Measurements from ENCODE around the gene SLC35A3.
"Not testable (repeated sequence)": the region's sequence is repeated elsewhere in the genome, so short reads cannot be mapped to it uniquely, and the experiment has no call there.

Gene SLC35A3

GRCh38 chr1:99969729-99970621, at the start of gene SLC35A3:
Gene SLC35A3 (plus strand): TSS chr1:99969996. CDS start chr1:99993555, 23,559 bp downstream.
- peak; percentile 59 for DNase-seq (ENCODE audit: low read depth)

GRCh38 chr1:99934801-99935200, 35.0 kb upstream of the SLC35A3 start:
- DNase-seq (ENCODE audit: low read depth), result no peak

DNA sequence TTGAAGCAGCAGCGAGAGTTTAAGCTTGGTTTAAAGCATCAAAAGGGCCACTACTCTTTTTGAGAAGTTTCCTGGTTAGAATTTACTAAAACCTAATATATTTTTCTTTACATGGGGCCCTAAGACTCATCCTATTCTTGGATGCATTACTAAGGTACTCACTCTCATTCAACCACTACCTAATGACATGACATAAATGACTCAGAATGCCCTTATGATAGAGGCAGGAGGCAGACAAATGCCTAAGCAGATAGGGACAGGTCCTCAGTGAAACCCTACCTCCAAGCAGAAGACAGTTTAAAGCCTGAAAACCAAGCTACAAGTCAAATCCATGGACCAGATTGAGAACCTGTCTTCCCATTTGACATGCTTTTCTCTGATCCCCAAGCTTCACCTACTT, 34.3 kb upstream of the SLC35A3 start:
- DNase-seq (ENCODE audit: low read depth), result no peak

DNA sequence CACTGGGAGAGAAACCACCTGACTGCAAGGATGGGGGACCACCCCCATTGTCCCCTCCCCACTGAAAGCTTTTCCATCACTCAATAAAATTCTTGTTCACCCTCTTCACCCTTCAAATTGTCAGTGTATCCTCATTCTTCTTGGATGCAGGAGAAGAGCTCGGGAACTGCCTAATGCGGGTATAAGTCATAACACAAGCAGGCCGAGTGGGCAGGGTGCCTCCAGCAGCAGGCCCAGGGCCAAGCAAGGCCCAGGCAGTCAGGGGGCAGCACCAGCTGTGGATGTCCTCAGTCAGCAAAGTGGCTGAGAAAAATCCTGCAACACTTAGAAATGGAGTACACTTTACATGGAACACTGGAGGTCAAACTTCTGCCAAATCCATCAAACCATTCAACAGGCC, 33.7 kb upstream of the SLC35A3 start:
- DNase-seq (ENCODE audit: low read depth), result no peak

GRCh38 chr1:99942723-99943122, 27.1 kb upstream of the SLC35A3 start:
- DNase-seq (ENCODE audit: low read depth), result no peak

- DNase-seq (ENCODE audit: low read depth), result no peak
Observed at GRCh38 chr1:99943223-99943794, 26.5 kb upstream of the SLC35A3 start.

GRCh38 chr1:99944192-99944591, 25.6 kb upstream of the SLC35A3 start:
- no peak for DNase-seq (ENCODE audit: low read depth)

GRCh38 chr1:99945174-99945573, 24.6 kb upstream of the SLC35A3 start:
- DNase-seq (ENCODE audit: low read depth), result no peak

GRCh38 chr1:99950486-99950885, 19.3 kb upstream of the SLC35A3 start:
- DNase-seq (ENCODE audit: low read depth), result no peak

DNA sequence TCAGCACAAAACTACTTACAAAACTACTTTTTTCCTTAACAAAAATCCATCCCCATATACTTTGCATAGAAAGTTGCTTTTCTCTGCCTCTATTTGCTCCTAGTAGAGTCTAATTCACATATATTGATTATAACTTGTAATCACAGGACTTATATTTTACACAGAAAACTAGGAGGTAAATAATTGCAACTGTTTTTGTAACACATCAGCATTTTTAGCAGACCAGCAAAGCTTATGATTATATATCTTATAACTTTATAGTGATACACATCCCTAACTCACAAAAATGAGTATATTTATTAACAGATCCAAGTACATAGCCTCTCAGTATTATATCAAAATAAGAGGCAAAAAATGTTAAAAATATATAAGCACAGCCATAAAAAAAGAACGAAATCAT, 17.3 kb upstream of the SLC35A3 start:
- DNase-seq (ENCODE audit: low read depth), result no peak

GRCh38 chr1:99955375-99955774, 14.4 kb upstream of the SLC35A3 start:
- DNase-seq (ENCODE audit: low read depth), result no peak

DNA sequence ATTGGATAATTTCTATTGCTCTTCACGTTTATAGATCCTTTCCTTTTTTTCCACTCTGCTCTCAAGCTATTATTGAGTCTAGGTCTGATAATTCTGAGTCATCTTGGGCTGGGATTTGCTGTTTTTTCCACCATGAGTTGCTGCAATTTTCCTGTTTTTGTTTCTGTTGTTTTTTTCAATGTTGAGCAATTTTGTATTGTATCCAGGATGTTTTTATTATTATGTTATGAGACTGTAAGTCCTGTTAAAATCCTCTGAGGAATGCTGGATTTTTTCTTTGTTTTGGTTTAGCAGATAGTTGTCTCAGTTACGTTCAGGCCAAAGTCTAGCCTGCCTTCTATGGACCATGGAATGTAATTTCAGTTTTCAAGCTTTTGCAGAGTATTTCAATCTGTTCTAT, 13.0 kb upstream of the SLC35A3 start:
- no peak for DNase-seq (ENCODE audit: low read depth)

GRCh38 chr1:99957818-99958217, 12.0 kb upstream of the SLC35A3 start:
- no peak for DNase-seq (ENCODE audit: low read depth)

DNA sequence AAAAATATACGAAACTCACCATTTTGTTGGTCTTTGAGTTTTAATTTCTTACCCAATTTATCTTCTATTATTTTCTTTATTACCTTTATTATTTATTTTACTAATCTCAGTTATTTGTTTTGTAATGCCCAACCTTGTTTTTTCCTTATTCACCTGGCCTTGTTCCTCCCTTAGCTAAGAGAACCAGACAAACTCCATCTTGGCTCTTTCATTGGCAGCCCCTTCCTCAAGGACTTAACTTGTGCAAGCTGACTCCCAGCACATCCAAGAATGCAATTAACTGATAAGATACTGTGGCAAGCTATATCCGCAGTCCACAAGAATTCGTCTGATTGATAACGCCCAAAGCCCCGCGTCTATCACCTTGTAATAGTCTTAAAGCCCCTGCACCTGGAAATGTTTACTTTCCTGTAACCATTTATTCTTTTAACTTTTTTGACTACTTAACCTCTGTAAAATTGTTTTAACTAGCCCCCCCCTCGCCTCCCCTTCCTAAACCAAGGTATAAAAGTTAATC, 10.5 kb upstream of the SLC35A3 start:
- DNase-seq (ENCODE audit: low read depth), result not testable (repeated sequence)

GRCh38 chr1:99960260-99960659, 9.5 kb upstream of the SLC35A3 start:
- DNase-seq (ENCODE audit: low read depth), result not testable (repeated sequence)

DNA sequence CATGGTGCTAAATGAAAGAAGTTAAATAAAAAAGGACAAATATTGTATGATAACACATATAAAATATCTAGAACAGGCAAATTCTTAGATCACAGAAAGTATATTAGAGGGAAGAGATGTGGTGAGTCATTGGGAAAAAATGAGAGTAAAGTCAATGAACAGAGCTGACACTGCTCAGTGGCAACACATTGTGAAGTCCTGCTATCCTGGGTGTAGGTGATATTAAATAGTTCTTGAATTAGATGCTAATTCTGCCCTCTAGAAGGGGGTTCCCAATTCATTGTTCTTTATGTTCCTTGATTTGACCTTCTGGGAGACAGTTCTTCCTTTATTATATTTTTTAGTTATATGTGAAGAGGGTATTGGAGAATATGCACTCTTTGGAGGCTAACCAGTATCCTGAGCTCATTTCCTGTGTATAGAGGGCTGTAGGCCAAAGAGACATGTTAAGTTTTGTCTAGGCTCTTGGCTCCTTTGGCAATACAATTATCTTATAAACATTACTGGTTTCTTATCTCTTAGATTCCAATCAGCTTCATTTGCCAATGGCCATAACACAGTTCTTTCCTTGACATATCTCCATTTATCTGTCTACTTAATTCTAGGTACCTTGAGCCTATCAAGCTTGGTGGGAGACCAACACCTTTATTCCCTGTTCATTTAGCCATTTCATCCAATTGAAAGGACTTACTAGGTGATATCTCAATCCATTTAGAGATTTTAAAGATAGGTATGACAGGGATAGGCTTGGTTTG, 6.6 kb upstream of the SLC35A3 start:
- DNase-seq (ENCODE audit: low read depth), result no peak

- no peak for DNase-seq (ENCODE audit: low read depth)
Observed at GRCh38 chr1:99964806-99965205, 5.0 kb upstream of the SLC35A3 start.

DNA sequence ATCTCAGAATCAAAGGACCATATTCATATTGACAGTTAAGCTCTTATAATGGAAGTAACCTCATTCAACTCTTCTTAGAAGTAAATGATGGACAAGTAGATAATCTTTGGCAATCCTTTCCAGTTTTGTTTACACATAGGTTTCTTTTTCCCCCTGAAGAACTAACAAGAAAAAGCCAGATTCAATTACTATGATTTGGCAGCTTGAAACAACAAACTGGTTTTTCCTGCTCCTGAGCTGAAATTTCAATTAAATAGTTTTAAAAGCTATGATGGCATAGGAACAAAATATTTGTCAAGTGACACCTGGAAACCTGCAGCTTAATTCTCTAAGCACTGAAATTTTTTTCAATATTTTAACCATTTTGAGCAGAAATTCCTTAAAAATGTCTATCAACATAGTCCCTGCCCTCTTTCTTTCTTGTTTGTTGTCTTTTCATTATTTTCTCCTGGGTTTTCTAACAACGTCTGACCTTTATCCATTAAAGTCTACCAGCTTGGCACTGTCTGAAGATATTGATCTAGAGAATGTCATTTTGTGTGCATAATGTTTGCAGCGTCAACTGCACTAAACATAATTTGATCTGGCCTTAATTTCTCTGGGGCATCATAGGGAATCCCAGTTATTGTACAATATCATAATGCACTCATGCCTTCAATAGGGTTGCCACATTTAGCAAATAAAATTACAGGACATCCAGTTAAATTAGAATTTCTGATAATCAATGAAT, 4.0 kb upstream of the SLC35A3 start:
- no peak for DNase-seq (ENCODE audit: low read depth)

- no peak for DNase-seq (ENCODE audit: low read depth)
Observed at GRCh38 chr1:99968214-99968613, 1.6 kb upstream of the SLC35A3 start.

DNA sequence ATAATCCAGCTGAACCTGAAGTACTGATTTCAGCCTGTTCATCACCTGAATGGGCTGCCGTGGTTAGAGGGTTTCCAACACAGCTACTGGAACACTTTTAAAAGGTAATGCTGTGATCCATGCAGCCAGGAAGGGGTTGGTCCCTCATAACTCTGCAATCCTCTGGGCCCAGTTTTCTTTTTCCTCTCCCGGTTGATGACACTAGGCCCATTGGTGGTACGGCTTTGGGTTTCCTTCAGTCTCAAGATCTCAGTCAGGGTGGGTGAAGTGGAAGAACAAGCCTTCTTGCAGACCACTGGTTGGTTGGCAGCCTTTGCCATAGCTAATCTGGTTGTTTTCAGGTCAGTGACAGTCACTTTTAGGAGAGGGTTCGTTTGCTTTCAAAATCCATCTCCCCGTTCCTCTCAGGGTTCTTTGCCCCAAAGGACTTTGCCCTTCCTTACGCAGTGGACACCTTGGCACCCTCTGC, 502 bp upstream of the SLC35A3 start:
- no peak for DNase-seq (ENCODE audit: low read depth)

DNA sequence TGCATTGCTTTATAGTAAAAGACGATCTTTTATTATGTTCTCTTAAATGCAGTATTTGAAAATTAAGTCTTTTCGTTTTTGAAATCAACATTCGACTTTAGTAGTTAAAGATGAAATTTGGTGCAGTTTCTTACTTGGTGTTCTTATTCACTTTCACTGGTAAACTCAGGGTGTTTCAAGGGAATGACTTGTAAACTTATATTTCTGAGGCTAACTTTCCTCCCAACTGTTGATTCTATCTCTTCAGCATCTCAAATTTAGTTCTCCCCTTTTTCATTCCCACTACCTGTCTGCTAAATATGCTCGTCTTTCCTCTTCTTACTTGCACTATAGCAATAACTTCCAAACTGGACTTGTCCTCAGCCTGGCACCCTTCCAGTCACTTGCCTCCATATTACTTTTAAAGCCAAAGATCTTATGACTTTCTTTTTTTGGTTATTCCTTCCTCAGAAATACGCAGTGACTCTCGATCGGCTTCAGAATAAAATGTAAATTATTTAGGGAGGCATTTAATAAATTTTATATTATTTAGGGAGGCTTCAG, 988 bp downstream of the SLC35A3 start:
- no peak for DNase-seq (ENCODE audit: low read depth)

DNA sequence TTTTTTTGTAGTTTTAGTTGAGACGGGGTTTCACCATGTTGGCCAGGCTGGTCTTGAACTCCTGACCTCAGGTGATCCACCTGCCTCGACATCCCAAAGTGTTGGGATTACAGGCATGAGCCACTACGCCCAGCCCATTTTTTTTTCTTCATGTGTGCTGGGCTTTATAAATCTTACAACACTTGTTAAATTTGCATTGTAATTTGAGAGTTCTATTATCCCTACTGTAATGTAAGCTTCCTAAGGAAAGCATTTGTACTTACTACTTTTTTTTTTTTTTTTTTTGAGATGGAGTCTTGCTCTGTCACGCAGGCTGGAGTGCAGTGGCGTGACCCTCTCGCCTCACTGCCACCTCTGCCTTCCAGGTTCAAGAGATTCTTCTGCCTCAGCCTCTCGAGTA, 2.3 kb downstream of the SLC35A3 start:
- DNase-seq (ENCODE audit: low read depth), result not testable (repeated sequence)
